Right atrium auricular region (tissue), 2 donors: Measurements from ENCODE around the gene GMIP. TPM values are rescaled to one million over a fixed set of nuclear protein-coding genes. Genes with fewer than 3 reads are reported as not detected.
"Not testable (repeated sequence)": the region's sequence is repeated elsewhere in the genome, so short reads cannot be mapped to it uniquely, and the experiment has no call there.

Experiments used
- DNase-seq: peaks from one replicate; pipeline ENCODE4 v3.0.0-alpha.2; 2019; ENCODE audit warnings: low spot score
- H3K27ac ChIP-seq, 2 donors: fragments of 200-600 bp; sonication (generic); 1 replicate in 1 of 2; 2 replicates in 1 of 2; pipeline ENCODE4 v1.5.1; 2016 to 2019
- H3K27me3 ChIP-seq, 2 donors: fragments of 200-600 bp; sonication (generic); one replicate each; pipeline versions ENCODE4 v1.5.1 to v1.6.0; 2017 to 2019
- H3K36me3 ChIP-seq: fragments of 200-600 bp; sonication (generic); one replicate; pipeline ENCODE4 v1.5.1; 2016
- H3K4me1 ChIP-seq, 2 donors: fragments of 200-600 bp; sonication (generic); one replicate each; pipeline versions ENCODE4 v1.5.1 to v1.6.0; 2017 to 2019
- H3K4me3 ChIP-seq, 2 donors: fragments of 200-600 bp; sonication (generic); 1 replicate in 1 of 2; 2 replicates in 1 of 2; pipeline ENCODE4 v1.5.1; 2017 to 2019; ENCODE audit warnings: mild to moderate bottlenecking in 1 of 2, moderate library complexity in 1 of 2
- H3K9me3 ChIP-seq, 2 donors: fragments of 200-600 bp; sonication (generic); one replicate each; pipeline ENCODE4 v1.5.1; 2019
- CTCF ChIP-seq, 2 donors: fragments of 200-600 bp; sonication (generic); IDR thresholded peaks; one replicate each; pipeline ENCODE4 v1.5.1; 2019; ENCODE audit warnings: antibody characterized with exemption in 2 of 2
- total RNA-seq, 2 donors: library from RNA; depleted of rRNA; stranded (reverse); fragments of >200 nt; gene quantifications; one replicate each; pipeline ENCODE4 v1.1.0, GENCODE V29; 2016

Gene GMIP
- total RNA-seq, 2 donors from 2014 or later: 2.3 to 4.9 TPM

- H3K27ac ChIP-seq: no peak within 1 kb of the TSS
- TF ChIP-seq CTCF (IDR thresholded peaks at IDR 0.05): no peak
- peak within 1 kb of the TSS in 1 of 2 donors; percentile 41 for H3K4me3 ChIP-seq
These were observed 25.0 kb downstream of the GMIP start, which contains the start of gene PBX4 for GRCh38 chr19:19618219-19619051. Gene PBX4, minus strand, starts transcription at chr19:19618687. Its CDS starts 58 bp downstream, at chr19:19618629.

DNA sequence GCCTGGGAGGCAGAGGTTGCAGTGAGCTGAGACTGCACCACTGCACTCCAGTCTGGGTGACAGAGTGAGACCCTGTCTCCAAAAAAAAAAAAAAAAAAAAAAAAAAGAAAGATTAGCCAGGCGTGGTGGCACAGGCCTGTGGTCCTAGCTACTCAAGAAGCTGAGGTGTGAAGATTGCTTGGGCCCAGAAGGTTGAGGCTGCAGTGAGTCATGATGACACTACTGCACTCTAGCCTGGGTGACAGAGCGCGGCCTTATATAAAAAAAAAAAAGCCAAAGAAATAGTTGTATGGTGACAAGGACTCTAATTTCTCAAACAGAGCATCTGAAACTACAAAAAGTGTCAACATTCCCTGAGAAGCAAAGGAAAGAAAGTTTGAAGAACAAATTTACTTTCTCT lies 28.4 kb downstream of the GMIP start:
- Histone ChIP-seq H3K36me3 (no peaks in the 10 kb centered on the region), H3K27me3 (no peaks in the 10 kb centered on the region), H3K4me3 (no peak overlapping the region), H3K9me3 (no peaks in the 10 kb centered on the region), H3K4me1 (peaks cover 0 to 9% of the 10 kb centered on the region in 2 donors), H3K27ac (no peak overlapping the region)
- no peak for TF ChIP-seq CTCF (IDR thresholded peaks at IDR 0.05)
- DNase-seq: no peak

More at GRCh38 chr19:19618219-19619051, 25.0 kb downstream of the GMIP start, which contains the start of gene PBX4:
- no peaks in the 10 kb centered on the region for H3K9me3 ChIP-seq
- no peaks in the 10 kb centered on the region for H3K27me3 ChIP-seq
- H3K36me3 ChIP-seq: no peaks in the 10 kb centered on the region
- H3K4me1 ChIP-seq: peaks cover 0 to 9% of the 10 kb centered on the region in 2 donors
- peak; percentile 86 for DNase-seq

GRCh38 chr19:19613506-19613905 lies 30.0 kb downstream of the GMIP start:
- Histone ChIP-seq H3K9me3 (no peaks in the 10 kb centered on the region), H3K4me1 (peaks cover 0 to 5% of the 10 kb centered on the region in 2 donors), H3K27ac (no peak overlapping the region), H3K4me3 (no peak overlapping the region), H3K36me3 (no peaks in the 10 kb centered on the region), H3K27me3 (no peaks in the 10 kb centered on the region)
- DNase-seq: no peak
- no peak for TF ChIP-seq CTCF (IDR thresholded peaks at IDR 0.05)

DNA sequence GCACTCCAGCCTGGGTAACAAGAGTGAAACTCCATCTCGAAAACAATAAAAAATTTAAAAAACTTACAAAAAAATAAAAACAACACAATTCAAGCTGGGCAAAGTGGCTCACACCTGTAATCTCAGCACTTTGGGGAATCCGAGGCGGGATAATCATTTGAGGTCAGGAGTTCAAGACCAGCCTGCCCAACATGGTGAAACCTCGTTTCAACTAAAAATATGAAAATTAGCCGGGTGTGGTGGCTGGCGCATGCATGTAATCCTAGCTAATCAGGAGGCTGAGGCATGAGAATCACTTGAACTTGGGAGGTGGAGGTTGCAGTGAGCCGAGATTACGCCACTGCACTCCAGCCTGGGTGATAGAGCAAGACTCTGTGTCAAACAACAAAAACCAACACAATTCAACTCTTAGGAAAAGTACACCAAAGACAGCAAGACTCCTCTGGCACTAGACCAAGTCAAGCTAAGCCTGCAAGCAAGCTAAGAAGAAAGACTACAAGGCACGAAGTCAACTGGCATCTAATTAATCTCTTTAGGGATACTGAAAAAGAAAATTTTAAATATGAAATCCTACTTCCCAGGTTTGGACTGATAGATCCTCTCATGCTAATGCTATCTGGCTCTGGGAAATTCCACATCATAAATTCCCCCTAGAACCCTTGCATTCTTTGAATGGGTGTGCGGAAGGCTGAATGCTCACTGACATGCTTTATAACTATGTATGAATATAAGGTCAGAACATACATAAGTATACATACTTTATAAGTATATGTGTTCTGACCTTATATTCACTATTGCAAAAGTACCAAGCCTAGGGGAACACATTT lies 32.9 kb downstream of the GMIP start:
- no peak overlapping the region for H3K27ac ChIP-seq
- H3K4me3 ChIP-seq: no peak overlapping the region
- TF ChIP-seq CTCF (IDR thresholded peaks at IDR 0.05): no peak
- no peaks in the 10 kb centered on the region for H3K4me1 ChIP-seq
- no peaks in the 10 kb centered on the region for H3K9me3 ChIP-seq
- H3K27me3 ChIP-seq: no peaks in the 10 kb centered on the region
- H3K36me3 ChIP-seq: no peaks in the 10 kb centered on the region
- no peak for DNase-seq

DNA sequence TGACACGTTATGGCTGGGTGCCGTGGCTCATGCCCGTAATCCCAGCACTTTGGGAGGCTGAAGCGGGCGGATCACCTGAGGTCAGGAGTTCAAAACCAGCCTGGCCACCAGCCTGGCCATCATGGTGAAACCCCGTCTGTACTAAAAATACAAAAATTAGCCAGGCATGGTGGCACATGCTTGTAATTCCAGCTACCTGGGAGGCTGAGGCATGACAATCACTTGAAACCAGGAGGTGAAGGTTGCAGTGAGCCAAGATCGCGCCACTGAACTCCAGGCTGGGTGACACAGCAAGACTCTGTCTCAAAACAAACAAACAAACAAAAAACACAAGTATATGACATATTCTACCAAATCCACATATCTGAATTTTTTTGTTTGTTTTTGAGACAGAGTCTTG lies 36.8 kb downstream of the GMIP start:
- not testable (repeated sequence) for H3K4me3 ChIP-seq, H3K27me3 ChIP-seq, H3K36me3 ChIP-seq, H3K4me1 ChIP-seq, DNase-seq, H3K9me3 ChIP-seq, H3K27ac ChIP-seq

GRCh38 chr19:19606021-19606420 lies 37.4 kb downstream of the GMIP start:
- Histone ChIP-seq H3K4me1 (no peaks in the 10 kb centered on the region), H3K36me3 (no peaks in the 10 kb centered on the region), H3K27ac (no peak overlapping the region), H3K27me3 (no peaks in the 10 kb centered on the region), H3K4me3 (no peak overlapping the region), H3K9me3 (no peaks in the 10 kb centered on the region)
- no peak for DNase-seq
- TF ChIP-seq CTCF (IDR thresholded peaks at IDR 0.05): no peak
